ENCODE measurements around the gene CD40.

Gene CD40

DNA sequence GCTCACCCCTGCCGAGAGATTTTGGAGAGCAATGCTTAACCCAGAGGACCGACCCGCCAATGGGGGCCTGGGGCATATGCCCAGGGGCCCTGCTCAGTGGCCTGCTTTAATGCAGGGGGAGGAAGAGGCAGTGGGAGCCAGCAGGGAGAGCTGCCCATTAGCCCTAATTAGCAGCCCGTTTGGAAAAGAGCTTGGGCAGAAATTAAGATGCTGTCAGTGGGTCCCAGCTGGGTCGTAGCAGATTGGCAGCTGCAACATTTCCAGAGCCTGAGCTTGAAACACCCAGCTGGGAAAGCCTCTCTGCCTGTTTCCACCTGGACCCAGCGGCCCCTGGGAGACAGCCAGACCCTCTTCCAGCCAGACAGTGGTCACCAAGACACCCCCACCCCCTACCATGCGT, 39.5 kb downstream of the CD40 start:
- POLR2A ChIA-PET = interaction anchor here (0.5 kb wide), 1 partner anchor 32 kb away, joined by 4 read pairs; no protein-coding TSS in a partner anchor
- CTCF ChIA-PET = interaction anchor here (1.0 to 2.0 kb wide), 6 partner anchors 9 to 192 kb away, joined by 3 to 7 read pairs (median 4); no protein-coding TSS in a partner anchor
- TF ChIP-seq, protein P1, sequence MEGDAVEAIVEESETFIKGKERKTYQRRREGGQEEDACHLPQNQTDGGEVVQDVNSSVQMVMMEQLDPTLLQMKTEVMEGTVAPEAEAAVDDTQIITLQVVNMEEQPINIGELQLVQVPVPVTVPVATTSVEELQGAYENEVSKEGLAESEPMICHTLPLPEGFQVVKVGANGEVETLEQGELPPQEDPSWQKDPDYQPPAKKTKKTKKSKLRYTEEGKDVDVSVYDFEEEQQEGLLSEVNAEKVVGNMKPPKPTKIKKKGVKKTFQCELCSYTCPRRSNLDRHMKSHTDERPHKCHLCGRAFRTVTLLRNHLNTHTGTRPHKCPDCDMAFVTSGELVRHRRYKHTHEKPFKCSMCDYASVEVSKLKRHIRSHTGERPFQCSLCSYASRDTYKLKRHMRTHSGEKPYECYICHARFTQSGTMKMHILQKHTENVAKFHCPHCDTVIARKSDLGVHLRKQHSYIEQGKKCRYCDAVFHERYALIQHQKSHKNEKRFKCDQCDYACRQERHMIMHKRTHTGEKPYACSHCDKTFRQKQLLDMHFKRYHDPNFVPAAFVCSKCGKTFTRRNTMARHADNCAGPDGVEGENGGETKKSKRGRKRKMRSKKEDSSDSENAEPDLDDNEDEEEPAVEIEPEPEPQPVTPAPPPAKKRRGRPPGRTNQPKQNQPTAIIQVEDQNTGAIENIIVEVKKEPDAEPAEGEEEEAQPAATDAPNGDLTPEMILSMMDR (IDR thresholded peaks at IDR 0.05; ENCODE audit: control extremely low read depth, extremely low read depth, low read depth, missing control alignments) = no peak
- DNase-seq (ENCODE audit: extremely low spot score) = no peak

DNA sequence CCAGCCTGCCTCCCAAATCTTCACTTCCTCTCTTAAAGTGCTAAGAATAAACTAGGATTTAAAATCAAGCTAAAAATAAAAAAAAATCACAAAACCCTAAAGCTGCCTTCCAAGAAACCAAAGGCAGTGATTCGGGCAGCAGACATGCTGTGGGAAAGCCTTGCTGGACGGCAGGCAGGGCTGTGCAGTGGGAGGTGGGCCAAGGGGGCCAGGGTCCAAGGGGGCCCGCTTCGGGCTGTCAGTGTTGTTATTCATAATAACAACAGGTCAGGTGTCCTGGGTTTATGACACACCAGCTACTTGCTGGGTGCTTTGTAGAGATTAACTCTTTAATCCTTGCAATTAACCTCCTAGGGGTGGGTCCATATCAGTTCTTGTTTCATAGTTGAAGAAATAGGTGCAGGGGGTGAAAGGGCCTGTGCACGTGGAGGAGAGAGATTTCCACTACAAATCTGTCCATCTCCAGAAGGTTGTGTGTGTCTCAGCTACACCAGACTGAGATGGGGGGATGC, 40.4 kb downstream of the CD40 start:
- no peak for DNase-seq (ENCODE audit: extremely low spot score)
- CTCF ChIA-PET = interaction anchor here (0.9 to 2.0 kb wide), 4 partner anchors 8 to 145 kb away, joined by 3 to 7 read pairs (median 6); no protein-coding TSS in a partner anchor
- TF ChIP-seq, protein P1 (IDR thresholded peaks at IDR 0.05; ENCODE audit: control extremely low read depth, extremely low read depth, low read depth, missing control alignments) = no peak
- POLR2A ChIA-PET = no interaction called here

DNA sequence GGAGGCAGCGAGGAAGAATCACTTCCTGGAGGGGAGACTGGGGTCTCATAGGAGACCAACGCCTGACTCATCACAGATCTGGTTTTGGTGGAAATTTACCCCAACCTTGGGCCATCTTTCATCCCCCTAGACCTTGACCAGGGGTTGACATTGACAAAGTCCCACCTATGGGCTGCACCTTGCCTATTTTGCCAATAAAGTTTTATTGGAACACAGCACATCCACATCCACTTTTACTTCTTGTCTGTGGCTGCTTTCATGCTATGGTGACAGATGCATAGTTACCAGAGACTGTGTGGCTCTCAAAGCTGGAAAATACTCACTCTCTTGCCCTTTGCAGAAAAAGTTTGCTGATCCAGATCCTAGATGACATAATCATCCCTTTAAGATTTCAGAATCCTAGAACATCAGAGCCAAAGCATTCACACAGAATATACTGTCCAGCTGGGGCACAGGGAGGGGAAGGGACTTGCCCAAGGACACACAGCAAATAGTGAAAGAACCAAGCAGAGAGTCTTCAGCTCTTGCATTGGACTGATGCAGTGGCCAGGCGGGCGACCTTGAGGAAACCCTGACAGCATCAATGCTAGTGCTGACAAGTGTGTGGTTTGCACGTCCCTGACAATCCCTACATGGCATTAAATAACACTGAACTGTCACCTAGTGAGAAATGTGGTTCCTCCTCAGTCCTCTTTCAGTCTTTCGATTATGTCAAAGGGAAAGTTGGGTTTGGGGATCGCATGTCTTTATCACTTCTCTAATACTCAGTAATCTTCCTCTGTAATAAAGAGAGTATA, 41.2 kb downstream of the CD40 start:
- TF ChIP-seq, protein P1 (IDR thresholded peaks at IDR 0.05; ENCODE audit: control extremely low read depth, extremely low read depth, low read depth, missing control alignments) = no peak
- ChIA-PET CTCF (interaction anchor here (0.8 to 1.6 kb wide), 3 partner anchors 15 to 146 kb away, joined by 3 to 7 read pairs (median 4); no protein-coding TSS in a partner anchor), POLR2A (no interaction called here)
- DNase-seq (ENCODE audit: extremely low spot score) = no peak

DNA sequence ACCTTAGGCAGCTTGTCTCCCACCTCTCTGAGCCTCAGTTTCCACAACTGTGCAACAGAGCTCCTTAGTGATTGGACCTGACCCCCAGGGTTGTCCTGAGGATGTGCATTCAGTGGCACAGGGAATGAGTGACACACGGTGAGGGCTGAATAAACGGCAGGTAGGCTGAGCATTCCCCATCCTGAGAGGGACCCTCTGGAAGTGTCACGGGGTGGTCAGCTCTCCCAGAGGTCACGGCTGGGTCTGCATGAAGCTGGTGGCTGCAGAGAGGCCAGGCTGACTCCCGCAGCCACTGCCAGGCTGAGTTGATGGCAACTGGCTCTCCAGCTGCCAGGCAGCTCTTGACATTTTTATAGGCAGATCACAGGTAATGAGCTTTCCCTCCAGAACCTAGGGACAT, 42.5 kb downstream of the CD40 start:
- ChIA-PET POLR2A (no interaction called here), CTCF (interaction anchor here (0.9 to 2.7 kb wide), 5 partner anchors 9 to 146 kb away, joined by 3 to 11 read pairs (median 4); no protein-coding TSS in a partner anchor)
- TF ChIP-seq, protein P1 (IDR thresholded peaks at IDR 0.05; ENCODE audit: control extremely low read depth, extremely low read depth, low read depth, missing control alignments) = no peak
- no peak for DNase-seq (ENCODE audit: extremely low spot score)

DNA sequence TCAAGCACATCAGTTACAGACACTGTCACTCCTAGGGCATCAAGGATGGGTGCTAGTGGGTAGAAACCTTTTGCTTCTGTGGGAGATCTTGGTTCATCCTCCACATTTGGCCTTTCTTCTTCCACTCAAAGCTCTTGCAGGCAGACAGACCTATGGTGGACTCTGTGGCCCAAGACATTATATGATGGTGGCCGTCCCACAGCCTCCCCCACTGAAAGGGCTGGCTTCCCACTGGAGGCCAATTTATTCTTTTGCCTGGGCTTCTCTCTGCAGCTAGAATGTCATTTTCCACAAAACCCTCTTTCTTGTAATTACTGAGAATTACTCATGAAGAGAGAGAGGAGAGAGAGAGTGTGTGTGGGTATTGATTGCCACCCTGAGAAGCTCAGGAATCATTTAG, 43.8 kb downstream of the CD40 start:
- ChIA-PET CTCF (interaction anchor here (0.7 to 2.7 kb wide), 3 partner anchors 11 to 21 kb away, joined by 3 to 11 read pairs (median 5); no protein-coding TSS in a partner anchor), POLR2A (no interaction called here)
- TF ChIP-seq, protein P1 (IDR thresholded peaks at IDR 0.05; ENCODE audit: control extremely low read depth, extremely low read depth, low read depth, missing control alignments) = no peak
- DNase-seq (ENCODE audit: extremely low spot score) = no peak

DNA sequence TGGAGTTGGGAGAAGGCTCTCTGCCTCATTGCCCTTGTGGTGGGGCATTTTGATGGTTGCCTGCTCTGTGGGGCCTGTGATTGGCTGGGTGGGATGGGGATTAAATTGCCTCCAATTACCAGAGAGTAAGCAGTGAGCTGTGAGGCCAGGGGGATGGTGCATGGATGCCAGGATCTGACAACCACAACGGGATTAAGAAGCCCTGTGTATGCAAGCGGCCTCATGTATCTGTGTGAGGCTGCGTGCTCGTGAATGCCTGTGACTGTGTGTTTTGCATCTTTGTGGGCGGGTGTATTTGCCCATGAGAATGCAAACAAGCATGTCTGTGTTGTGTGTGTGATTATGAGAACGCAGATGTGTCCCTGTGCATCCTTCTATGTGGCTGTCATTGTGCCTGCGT, 46.1 kb downstream of the CD40 start:
- CTCF ChIA-PET = interaction anchor here (3.3 kb wide), 1 partner anchor 11 kb away, joined by 23 read pairs; no protein-coding TSS in a partner anchor

More for the DNA sequence above, 46.1 kb downstream of the CD40 start:
- TF ChIP-seq, protein P1 (IDR thresholded peaks at IDR 0.05; ENCODE audit: control extremely low read depth, extremely low read depth, low read depth, missing control alignments) = no peak
- POLR2A ChIA-PET = no interaction called here
- DNase-seq (ENCODE audit: extremely low spot score) = no peak

Measured in GM10248 (cell line).